ENCODE results near the gene GLIS2. TPM values are rescaled to one million over a fixed set of nuclear protein-coding genes. Genes with fewer than 3 reads are reported as not detected.
A peak's percentile ranks its signal among the peaks of the same experiment; 100 is the strongest.

Gene GLIS2
- total and polyA plus RNA-seq, 2 donors (not counting 1 experiment from before 2014, with no cell fraction given) = 4.0 to 6.0 TPM

- Histone ChIP-seq H3K27me3 (ENCODE audit: control insufficient read depth, insufficient read depth, low read length) (no peaks in the 10 kb centered on the region), H3K4me2 (ENCODE audit: extremely low read depth, insufficient read depth, low read length) (peak overlapping the region; percentile 58), H3K36me3 (ENCODE audit: control insufficient read depth, insufficient read depth, low read length) (peaks cover 9% of the 10 kb centered on the region), H4K20me1 (ENCODE audit: control insufficient read depth, extremely low read depth, insufficient read depth, low read length) (no peaks in the 10 kb centered on the region), H3K79me2 (ENCODE audit: control insufficient read depth, insufficient read depth, low read length) (peaks cover 74% of the 10 kb centered on the region), H3K4me3 (replicated peaks in 1 of 4; ENCODE audit: control extremely low read depth in 1 of 4, insufficient read depth in 1 of 4, low read depth in 3 of 4, low read length in 4 of 4) (peak overlapping the region in 1 of 4 experiments; percentile 51), H2AFZ (ENCODE audit: low read length) (no peak overlapping the region), H3K9ac (ENCODE audit: insufficient read depth, low read length) (peak overlapping the region; percentile 23), H3K27ac (ENCODE audit: insufficient read depth, low read length) (peak overlapping the region; percentile 73), H3K4me1 (ENCODE audit: control insufficient read depth, extremely low read depth, insufficient read depth, low read length) (peaks cover 28% of the 10 kb centered on the region), H3K9me3 (ENCODE audit: control insufficient read depth, insufficient read depth, low read depth, low read length) (no peaks in the 10 kb centered on the region)
- TF ChIP-seq EZH2 (IDR thresholded peaks at IDR 0.05; ENCODE audit: low read length, missing control alignments) (no peak), CTCF (conservative IDR thresholded peaks at IDR 0.05 in 1 of 2, IDR thresholded peaks at IDR 0.05 in 1 of 2; ENCODE audit: low read depth in 1 of 2, low read length in 2 of 2) (no peak)
- DNase-seq (ENCODE audit: low read depth in 2 of 2) = no peak
Measured at GRCh38 chr16:4328782-4329775, 13.2 kb downstream of the GLIS2 start.

- H4K20me1 ChIP-seq (ENCODE audit: control insufficient read depth, extremely low read depth, insufficient read depth, low read length) = no peaks in the 10 kb centered on the region
- peaks cover 19% of the 10 kb centered on the region for H3K4me1 ChIP-seq (ENCODE audit: control insufficient read depth, extremely low read depth, insufficient read depth, low read length)
Measured at GRCh38 chr16:4330277-4330874, 14.5 kb downstream of the GLIS2 start.

More at GRCh38 chr16:4330277-4330874, 14.5 kb downstream of the GLIS2 start:
- Histone ChIP-seq H3K27me3 (ENCODE audit: control insufficient read depth, insufficient read depth, low read length) (no peaks in the 10 kb centered on the region), H3K9ac (ENCODE audit: insufficient read depth, low read length) (no peak overlapping the region), H3K79me2 (ENCODE audit: control insufficient read depth, insufficient read depth, low read length) (peaks cover 65% of the 10 kb centered on the region), H3K36me3 (ENCODE audit: control insufficient read depth, insufficient read depth, low read length) (peaks cover 15% of the 10 kb centered on the region), H3K4me2 (ENCODE audit: extremely low read depth, insufficient read depth, low read length) (peak overlapping the region; percentile 8), H3K27ac (ENCODE audit: insufficient read depth, low read length) (no peak overlapping the region), H2AFZ (ENCODE audit: low read length) (no peak overlapping the region), H3K4me3 (replicated peaks in 1 of 4; ENCODE audit: control extremely low read depth in 1 of 4, insufficient read depth in 1 of 4, low read depth in 3 of 4, low read length in 4 of 4) (no peak overlapping the region), H3K9me3 (ENCODE audit: control insufficient read depth, insufficient read depth, low read depth, low read length) (no peaks in the 10 kb centered on the region)
- TF ChIP-seq EZH2 (IDR thresholded peaks at IDR 0.05; ENCODE audit: low read length, missing control alignments) (no peak), CTCF (conservative IDR thresholded peaks at IDR 0.05 in 1 of 2, IDR thresholded peaks at IDR 0.05 in 1 of 2; ENCODE audit: low read depth in 1 of 2, low read length in 2 of 2) (peak; percentile 97)
- DNase-seq (ENCODE audit: low read depth in 2 of 2) = peak; percentile 40 to 76

Measured in fibroblast of lung (primary cell).